Heart right ventricle (tissue), 16 donors: ENCODE data around the gene VIT. TPM values are rescaled to one million over a fixed set of nuclear protein-coding genes. Genes with fewer than 3 reads are reported as not detected.

Source experiments
- ATAC-seq, 8 donors: fragments of 200-7000 bp; cut with Tn5 transposase; one replicate each; pipeline ENCODE4 v1.9.1; 2020; ENCODE audit warnings: mild to moderate bottlenecking in 8 of 8, moderate library complexity in 8 of 8, moderate number of reproducible peaks in 1 of 8
- DNase-seq, 2 donors: peaks; one replicate each; pipeline ENCODE4 v3.0.0-alpha.2; 2020
- H3K27ac ChIP-seq, 10 donors: fragments of 200-600 bp; sonication (generic) in 2 of 10; one replicate each; pipeline versions ENCODE4 v1.5.0 to v1.8.0; 2020 to 2022; ENCODE audit warnings: mild to moderate bottlenecking in 3 of 10
- H3K27me3 ChIP-seq, 7 donors: fragments of 200-600 bp; one replicate each; pipeline ENCODE4 v1.8.0; 2021 to 2022; ENCODE audit warnings: mild to moderate bottlenecking in 2 of 7
- H3K36me3 ChIP-seq, 9 donors: fragments of 200-600 bp; sonication (generic) in 1 of 9; one replicate each; pipeline versions ENCODE4 v1.5.0 to v1.8.0; 2020 to 2022; ENCODE audit warnings: mild to moderate bottlenecking in 2 of 9
- H3K4me1 ChIP-seq, 9 donors: fragments of 200-600 bp; sonication (generic) in 1 of 9; one replicate each; pipeline versions ENCODE4 v1.5.0 to v1.8.0; 2020 to 2022; ENCODE audit warnings: mild to moderate bottlenecking in 4 of 9
- H3K4me3 ChIP-seq, 10 donors: fragments of 200-600 bp; sonication (generic) in 2 of 10; one replicate each; pipeline versions ENCODE4 v1.5.0 to v1.8.0; 2020 to 2022; ENCODE audit warnings: mild to moderate bottlenecking in 7 of 10, moderate library complexity in 2 of 10
- H3K9me3 ChIP-seq, 11 donors: fragments of 200-600 bp in 10 of 11; sonication (generic) in 2 of 11; one replicate each; pipeline versions ENCODE4 v1.5.0 to v1.8.0; 2013 to 2022; ENCODE audit warnings: mild to moderate bottlenecking in 2 of 11, control low read depth in 1 of 11, moderate library complexity in 1 of 11
- CTCF ChIP-seq, 9 donors: fragments of 200-600 bp; sonication (generic) in 2 of 9; IDR thresholded peaks; one replicate each; pipeline versions ENCODE4 v1.5.0 to v1.8.0; 2021 to 2022; ENCODE audit warnings: antibody characterized with exemption in 9 of 9, mild to moderate bottlenecking in 5 of 9, moderate library complexity in 1 of 9
- WGBS, 2 donors: extraction: QIAGEN DNeasy Blood & Tissue Kit; methylation state at CpG; one replicate each; pipeline ENCODE4 v1.1.7; 2013; ENCODE audit warnings: inconsistent platforms in 1 of 2; 5-methylcytosine and 5-hydroxymethylcytosine counted together
- intact Hi-C, 10 donors: fragments of 100-400 bp; cut with DNase I; formaldehyde crosslinking; loops; one replicate each; pipeline versions ENCODE4 v1.11.1 to v1.14.2; 2022
- polyA plus RNA-seq, 2 donors: library from polyadenylated mRNA; stranded (reverse); fragments of 200-250 nt; gene quantifications; one replicate each; pipeline ENCODE4 v1.2.3, GENCODE V29; 2013
- total RNA-seq, 10 donors: library from RNA; stranded (reverse); fragmentation: NEBNext Ultra II Directional in 3 of 10; extraction: Animal tissue kit (Norgen Biotek cat#: 25700) in 3 of 10; gene quantifications; one replicate each; pipeline versions ENCODE4 v1.2.1 to v1.2.4, GENCODE V29; 2021 to 2023
- donor health status: Arrhythmogenic right ventricular cardiomyopathy.
- donor health status: ischemic (EF 13 %, LVEDD 7.1; RV severe dilation, severe dysfunction).
- donor health status: healthy with polysubstance abuse.
- donor health status: DM: no; HTN: yes; CAD: no.
- donor health status: DM: no; HTN: no; CAD: no.
- donor health status: ischemic (EF 25% LVEDD 6.9; RV normal size, moderate dysfunction).
- donor health status: ischemic (EF 25% LVEDD 5.7; RV mildly dilated, moderate dysfunction).
- donor health status: healthy.
- donor health status: DM: yes; HTN: yes; CAD: no.
- donor health status: Ischemic cardiomyopathy.
- donor health status: ischemic (EF 35%, LVEDD 5.7; RV mildly dilated, moderate dysfunction).
- donor health status: nonischemic (EF 11% LVEDD 7.7; RV severe dilation, severe dysfunction).
- donor health status: DM: yes; HTN: yes; CAD: no.
- donor health status: PGD.
- donor health status: ischemic (EF 29% LVEDD 5.4; RV normal size, mild dysfunction).
- donor health status: nonischemic (EF 23%, LVEDD 6.1; RV moderate dilation, normal function).

Gene VIT
- total and polyA plus RNA-seq, 12 donors: 1.2 to 23.6 (median 4.7) TPM

GRCh38 chr2:36740061-36740460 lies 43.6 kb downstream of the VIT start:
- H3K4me3 ChIP-seq: no peak overlapping the region
- 51 to 59% methylated on average over 5 of the region's 5 CpGs for WGBS, 2 donors
- H3K27me3 ChIP-seq: peaks cover 0 to 5% (median 0%) of the 10 kb centered on the region in 7 donors
- no peaks in the 10 kb centered on the region for H3K4me1 ChIP-seq
- DNase-seq (no peak), ATAC-seq (no peak)
- H3K36me3 ChIP-seq: peaks cover 0 to 5% (median 0%) of the 10 kb centered on the region in 9 donors
- intact Hi-C loops: no loop called here
- no peak overlapping the region for H3K27ac ChIP-seq
- H3K9me3 ChIP-seq: peaks cover 0 to 5% (median 0%) of the 10 kb centered on the region in 11 donors
- no peak for TF ChIP-seq CTCF (IDR thresholded peaks at IDR 0.05)

- Histone ChIP-seq H3K4me1 (no peaks in the 10 kb centered on the region), H3K27me3 (peaks cover 0 to 7% (median 0%) of the 10 kb centered on the region in 7 donors), H3K4me3 (no peak overlapping the region), H3K9me3 (peaks cover 0 to 5% (median 0%) of the 10 kb centered on the region in 11 donors), H3K36me3 (peaks cover 0 to 5% (median 0%) of the 10 kb centered on the region in 9 donors), H3K27ac (no peak overlapping the region)
- DNase-seq (no peak), ATAC-seq (no peak)
- TF ChIP-seq CTCF (IDR thresholded peaks at IDR 0.05): no peak
- intact Hi-C loops: no loop called here
- 58% methylated on average over 5 of the region's 5 CpGs for WGBS, 2 donors
These were observed 44.8 kb downstream of the VIT start for GRCh38 chr2:36741188-36741837.

DNA sequence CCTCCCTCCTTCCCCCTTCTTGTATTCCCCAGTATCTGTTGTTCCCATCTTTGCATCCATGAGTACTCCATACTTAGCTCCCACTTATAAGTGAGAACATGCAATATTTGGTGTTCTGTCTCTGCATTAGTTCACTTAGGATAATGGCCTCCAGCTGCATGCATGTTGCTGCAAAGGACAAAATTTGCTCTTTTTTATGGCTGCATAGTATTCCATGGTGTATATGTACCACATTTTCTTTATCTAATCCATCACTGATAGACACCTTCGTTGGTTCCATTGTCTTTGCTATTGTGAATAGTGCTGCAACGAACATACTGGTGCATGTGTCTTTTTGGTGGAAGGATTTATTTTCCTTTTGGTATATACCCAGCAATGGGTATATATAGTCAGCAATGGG lies 47.4 kb downstream of the VIT start:
- Histone ChIP-seq H3K27me3 (peaks cover 0 to 17% (median 3%) of the 10 kb centered on the region in 7 donors), H3K9me3 (peaks cover 0 to 5% (median 0%) of the 10 kb centered on the region in 11 donors), H3K27ac (no peak overlapping the region), H3K4me1 (no peaks in the 10 kb centered on the region), H3K36me3 (peaks cover 0 to 5% (median 0%) of the 10 kb centered on the region in 9 donors), H3K4me3 (no peak overlapping the region)
- no peak for DNase-seq
- intact Hi-C loops: no loop called here
- WGBS, 2 donors: 69 to 70% methylated on average over 2 of the region's 2 CpGs
- no peak for TF ChIP-seq CTCF (IDR thresholded peaks at IDR 0.05)
- no peak for ATAC-seq

DNA sequence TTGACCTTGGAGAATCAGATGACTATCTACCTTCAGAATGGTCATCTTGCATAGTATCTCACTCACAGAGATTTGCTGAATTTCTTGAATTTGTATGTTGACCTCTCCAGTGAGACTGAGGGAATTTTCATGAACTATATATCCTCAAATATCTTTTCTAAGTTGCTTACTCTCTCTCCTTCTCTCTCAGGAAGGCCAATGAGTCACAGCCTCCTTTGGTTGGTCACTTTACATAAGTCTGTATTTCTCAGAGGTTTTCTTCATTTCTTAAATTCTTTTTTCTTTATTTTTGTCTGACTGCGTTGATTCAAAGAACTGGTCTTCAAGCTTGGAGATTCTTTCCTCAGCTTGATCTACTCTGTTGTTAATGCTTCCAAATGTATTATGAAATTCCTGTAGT lies 51.7 kb downstream of the VIT start:
- Histone ChIP-seq H3K27me3 (peaks cover 0 to 25% (median 11%) of the 10 kb centered on the region in 7 donors), H3K36me3 (peaks cover 0 to 5% (median 0%) of the 10 kb centered on the region in 9 donors), H3K4me1 (no peaks in the 10 kb centered on the region), H3K27ac (no peak overlapping the region), H3K4me3 (no peak overlapping the region), H3K9me3 (peaks cover 0 to 5% (median 0%) of the 10 kb centered on the region in 11 donors)
- intact Hi-C loops: no loop called here
- 89 to 95% methylated on average over 1 of the region's 1 CpG for WGBS, 2 donors
- no peak for ATAC-seq
- no peak for DNase-seq
- TF ChIP-seq CTCF (IDR thresholded peaks at IDR 0.05): no peak
